K562 (cell line): Measurements from ENCODE around the gene FEV. TPM values are rescaled to one million over a fixed set of nuclear protein-coding genes. Genes with fewer than 3 reads are reported as not detected.

Source experiments
- CEBPG ChIP-seq, 3 experiments: fragments of 200-800 bp in 1 of 3; sonication (Bioruptor generic) in 1 of 3; sonication (generic) in 1 of 3; formaldehyde crosslinking in 1 of 3; IDR thresholded peaks in 2 of 3; conservative IDR thresholded peaks in 1 of 3; 2 replicates each; pipeline versions ENCODE4 v1.6.1 to v1.8.0; 2016 to 2022; ENCODE audit warnings: missing compliant biosample characterization in 2 of 3, missing genetic modification characterization in 2 of 3, mild to moderate bottlenecking in 1 of 3, missing genetic modification reagents in 1 of 3
- ESRRB ChIP-seq: fragments of 250-450 bp; sonication (Bioruptor Pico); IDR thresholded peaks from 2 replicates; pipeline ENCODE4 v1.5.0; 2020; ENCODE audit warnings: mild to moderate bottlenecking, moderate library complexity, borderline replicate concordance
- FOXP4 ChIP-seq: sonication (generic); formaldehyde crosslinking; IDR thresholded peaks from 2 replicates; pipeline ENCODE4 v1.8.0; 2022; ENCODE audit warnings: mild to moderate bottlenecking, missing genetic modification reagents, borderline replicate concordance
- GABPB1 ChIP-seq: sonication (generic); formaldehyde crosslinking; IDR thresholded peaks from 2 replicates; pipeline ENCODE4 v1.8.0; 2022; ENCODE audit warnings: mild to moderate bottlenecking, missing genetic modification reagents
- NUFIP1 ChIP-seq: fragments of 450-650 bp; IDR thresholded peaks from 2 replicates; pipeline ENCODE4 v1.6.1; 2018; ENCODE audit not compliant: partially characterized antibody
- RUNX1 ChIP-seq: sonication (generic); IDR thresholded peaks from 2 replicates; pipeline ENCODE4 v1.6.1; 2016; ENCODE audit warnings: antibody characterized with exemption, low read depth
- THAP7 ChIP-seq: fragments of 250-450 bp; sonication (Bioruptor Pico); IDR thresholded peaks from 2 replicates; pipeline ENCODE4 v1.5.0; 2021
- TRIM28 ChIP-seq: fragments of 450-650 bp; IDR thresholded peaks from 2 replicates; pipeline ENCODE4 v1.6.1; 2017
- ZNF140 ChIP-seq: fragments of 250-450 bp; sonication (Bioruptor Pico); IDR thresholded peaks from 2 replicates; pipeline ENCODE4 v1.8.0; 2021; ENCODE audit warnings: moderate library complexity, mild to moderate bottlenecking, inconsistent platforms
- ZNF584 ChIP-seq: fragments of 200-800 bp; sonication (Bioruptor generic); IDR thresholded peaks from 2 replicates; pipeline ENCODE4 v1.6.1; 2016; ENCODE audit warnings: low read depth, mild to moderate bottlenecking, missing genetic modification characterization, missing compliant biosample characterization
- ZNF639 ChIP-seq, 2 experiments: fragments of 200-800 bp in 1 of 2; sonication (Bioruptor generic) in 1 of 2; sonication (generic) in 1 of 2; formaldehyde crosslinking in 1 of 2; IDR thresholded peaks in 1 of 2; conservative IDR thresholded peaks in 1 of 2; 2 replicates each; pipeline versions ENCODE4 v1.5.0 to v1.6.1; 2016 to 2020; ENCODE audit warnings: missing compliant biosample characterization in 1 of 2, missing genetic modification characterization in 1 of 2, missing genetic modification reagents in 1 of 2
- polyA plus RNA-seq, 8 experiments: library from polyadenylated mRNA; depleted of rRNA in 4 of 8; stranded (reverse) in 5 of 8; unstranded in 3 of 8; fragments of >200 nt; fragmentation: Nextera tagmentation in 2 of 8; fragmentation: Illumina TruSeq in 1 of 8; extraction: Ambion mirVana in 2 of 8; extraction: Trizol in 1 of 8; gene quantifications; 2 replicates each; pipeline versions ENCODE4 v1.2.1 to v1.2.3, GENCODE V29; 2011 to 2014; ENCODE audit warnings: inconsistent platforms in 1 of 8, missing spikeins in 1 of 8
- total RNA-seq, 7 experiments: library from RNA; depleted of rRNA in 6 of 7; stranded (reverse); fragments of >200 nt in 6 of 7; fragmentation: Illumina TruSeq in 2 of 7; extraction: Trizol in 2 of 7; gene quantifications; 2 replicates each; pipeline versions ENCODE4 v1.2.1 to v1.2.3, GENCODE V29; 2011 to 2021; ENCODE audit warnings: low replicate concordance in 1 of 7
- TF ChIP-seq, protein P1 (sequence below): fragments of 450-650 bp; formaldehyde crosslinking; IDR thresholded peaks from 2 replicates; pipeline ENCODE4 v1.4.0; 2020; ENCODE audit warnings: mild to moderate bottlenecking, moderate library complexity
- TF ChIP-seq, protein P2 (sequence below): fragments of 250-450 bp; sonication (Bioruptor Pico); IDR thresholded peaks from 2 replicates; pipeline ENCODE4 v1.4.0; 2020

FEV gene
- total and polyA plus RNA-seq, 9 of the 15 experiments (the other 6 are each of a cell fraction or from before 2014, with no cell fraction given): 0.08 to 1.6 (median 0.62) TPM; not detected in 1

- TF ChIP-seq, protein P1, sequence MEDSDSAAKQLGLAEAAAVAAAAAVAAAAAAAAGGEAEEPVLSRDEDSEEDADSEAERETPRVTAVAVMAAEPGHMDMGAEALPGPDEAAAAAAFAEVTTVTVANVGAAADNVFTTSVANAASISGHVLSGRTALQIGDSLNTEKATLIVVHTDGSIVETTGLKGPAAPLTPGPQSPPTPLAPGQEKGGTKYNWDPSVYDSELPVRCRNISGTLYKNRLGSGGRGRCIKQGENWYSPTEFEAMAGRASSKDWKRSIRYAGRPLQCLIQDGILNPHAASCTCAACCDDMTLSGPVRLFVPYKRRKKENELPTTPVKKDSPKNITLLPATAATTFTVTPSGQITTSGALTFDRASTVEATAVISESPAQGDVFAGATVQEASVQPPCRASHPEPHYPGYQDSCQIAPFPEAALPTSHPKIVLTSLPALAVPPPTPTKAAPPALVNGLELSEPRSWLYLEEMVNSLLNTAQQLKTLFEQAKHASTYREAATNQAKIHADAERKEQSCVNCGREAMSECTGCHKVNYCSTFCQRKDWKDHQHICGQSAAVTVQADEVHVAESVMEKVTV: no peak
- TF ChIP-seq CEBPG (CRISPR knock-in tag; IDR thresholded peaks at IDR 0.05) (no peak), CEBPG (tag; conservative IDR thresholded peaks at IDR 0.05 in 1 of 2, IDR thresholded peaks at IDR 0.05 in 1 of 2) (no peak), THAP7 (CRISPR knock-in tag) (no peak), RUNX1 (no peak), NUFIP1 (no peak), TRIM28 (no peak), FOXP4 (CRISPR knock-in tag) (no peak), GABPB1 (CRISPR knock-in tag) (no peak), ZNF639 (CRISPR knock-in tag; conservative IDR thresholded peaks at IDR 0.05 in 1 of 2, IDR thresholded peaks at IDR 0.05 in 1 of 2) (no peak), ZNF140 (no peak), ESRRB (CRISPR knock-in tag) (no peak), ZNF584 (no peak)
- TF ChIP-seq, protein P2, sequence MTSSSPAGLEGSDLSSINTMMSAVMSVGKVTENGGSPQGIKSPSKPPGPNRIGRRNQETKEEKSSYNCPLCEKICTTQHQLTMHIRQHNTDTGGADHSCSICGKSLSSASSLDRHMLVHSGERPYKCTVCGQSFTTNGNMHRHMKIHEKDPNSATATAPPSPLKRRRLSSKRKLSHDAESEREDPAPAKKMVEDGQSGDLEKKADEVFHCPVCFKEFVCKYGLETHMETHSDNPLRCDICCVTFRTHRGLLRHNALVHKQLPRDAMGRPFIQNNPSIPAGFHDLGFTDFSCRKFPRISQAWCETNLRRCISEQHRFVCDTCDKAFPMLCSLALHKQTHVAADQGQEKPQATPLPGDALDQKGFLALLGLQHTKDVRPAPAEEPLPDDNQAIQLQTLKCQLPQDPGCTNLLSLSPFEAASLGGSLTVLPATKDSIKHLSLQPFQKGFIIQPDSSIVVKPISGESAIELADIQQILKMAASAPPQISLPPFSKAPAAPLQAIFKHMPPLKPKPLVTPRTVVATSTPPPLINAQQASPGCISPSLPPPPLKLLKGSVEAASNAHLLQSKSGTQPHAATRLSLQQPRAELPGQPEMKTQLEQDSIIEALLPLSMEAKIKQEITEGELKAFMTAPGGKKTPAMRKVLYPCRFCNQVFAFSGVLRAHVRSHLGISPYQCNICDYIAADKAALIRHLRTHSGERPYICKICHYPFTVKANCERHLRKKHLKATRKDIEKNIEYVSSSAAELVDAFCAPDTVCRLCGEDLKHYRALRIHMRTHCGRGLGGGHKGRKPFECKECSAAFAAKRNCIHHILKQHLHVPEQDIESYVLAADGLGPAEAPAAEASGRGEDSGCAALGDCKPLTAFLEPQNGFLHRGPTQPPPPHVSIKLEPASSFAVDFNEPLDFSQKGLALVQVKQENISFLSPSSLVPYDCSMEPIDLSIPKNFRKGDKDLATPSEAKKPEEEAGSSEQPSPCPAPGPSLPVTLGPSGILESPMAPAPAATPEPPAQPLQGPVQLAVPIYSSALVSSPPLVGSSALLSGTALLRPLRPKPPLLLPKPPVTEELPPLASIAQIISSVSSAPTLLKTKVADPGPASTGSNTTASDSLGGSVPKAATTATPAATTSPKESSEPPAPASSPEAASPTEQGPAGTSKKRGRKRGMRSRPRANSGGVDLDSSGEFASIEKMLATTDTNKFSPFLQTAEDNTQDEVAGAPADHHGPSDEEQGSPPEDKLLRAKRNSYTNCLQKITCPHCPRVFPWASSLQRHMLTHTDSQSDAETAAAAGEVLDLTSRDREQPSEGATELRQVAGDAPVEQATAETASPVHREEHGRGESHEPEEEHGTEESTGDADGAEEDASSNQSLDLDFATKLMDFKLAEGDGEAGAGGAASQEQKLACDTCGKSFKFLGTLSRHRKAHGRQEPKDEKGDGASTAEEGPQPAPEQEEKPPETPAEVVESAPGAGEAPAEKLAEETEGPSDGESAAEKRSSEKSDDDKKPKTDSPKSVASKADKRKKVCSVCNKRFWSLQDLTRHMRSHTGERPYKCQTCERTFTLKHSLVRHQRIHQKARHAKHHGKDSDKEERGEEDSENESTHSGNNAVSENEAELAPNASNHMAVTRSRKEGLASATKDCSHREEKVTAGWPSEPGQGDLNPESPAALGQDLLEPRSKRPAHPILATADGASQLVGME: 0 out of 2 replicates have a peak, but pooled peaks have one; percentile 36
Measured at GRCh38 chr2:218985325-218986091, 524 bp upstream of the FEV start (continued).
